Articular chondrocyte of knee joint (primary cell): ENCODE data around the gene LRWD1. TPM values are rescaled to one million over a fixed set of nuclear protein-coding genes. Genes with fewer than 3 reads are reported as not detected.

ENCODE experiments used
- total RNA-seq: library from RNA; depleted of rRNA; stranded (reverse); fragments of >200 nt; gene quantifications from 2 replicates; pipeline ENCODE4 v1.2.3, GENCODE V29; 2012

Gene LRWD1
- 8.5 and 9.9 TPM in 2 replicates for total RNA-seq

DNA sequence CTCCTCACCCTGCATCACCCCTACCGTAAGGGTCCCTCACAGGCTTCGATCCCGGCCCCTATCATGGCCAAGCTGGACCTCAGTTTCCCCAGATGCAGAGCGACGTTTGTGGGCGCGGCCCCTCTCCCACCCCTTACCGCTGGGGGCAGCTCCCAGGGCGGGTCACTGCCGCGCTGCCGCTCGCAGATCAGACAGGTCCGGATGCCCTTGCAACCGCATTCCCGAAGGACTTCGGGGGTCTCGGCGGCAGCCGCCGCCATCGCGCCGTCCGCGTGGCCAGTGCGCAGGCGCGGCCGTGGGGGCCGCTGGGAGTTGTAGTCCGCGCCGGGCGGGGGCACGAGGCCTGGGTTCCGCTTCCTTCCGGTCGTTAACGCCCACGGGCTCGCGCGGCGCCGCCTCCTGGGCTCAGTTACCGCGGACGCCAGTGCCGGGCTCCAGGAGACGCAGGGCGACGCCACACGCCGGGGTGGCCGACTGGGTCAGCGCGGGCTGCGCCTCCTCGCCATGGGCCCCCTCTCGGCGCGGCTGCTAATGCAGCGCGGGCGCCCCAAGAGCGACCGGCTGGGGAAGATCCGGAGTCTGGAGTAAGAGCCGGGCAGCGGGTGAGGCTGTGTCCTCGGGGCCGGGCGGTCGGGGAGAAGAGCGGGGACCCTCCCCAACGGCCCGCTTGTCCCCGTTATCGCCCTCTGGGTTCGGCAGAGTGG lies at the start of gene LRWD1, which contains the start of gene ALKBH4:
Gene LRWD1, plus strand, starts transcription at position 408 of the 704 bp plus-strand sequence. Its CDS starts 97 bp downstream, at position 505.
Gene ALKBH4, minus strand, starts transcription at position 287 of the 704 bp plus-strand sequence. Its CDS starts 27 bp downstream, at position 260.

DNA sequence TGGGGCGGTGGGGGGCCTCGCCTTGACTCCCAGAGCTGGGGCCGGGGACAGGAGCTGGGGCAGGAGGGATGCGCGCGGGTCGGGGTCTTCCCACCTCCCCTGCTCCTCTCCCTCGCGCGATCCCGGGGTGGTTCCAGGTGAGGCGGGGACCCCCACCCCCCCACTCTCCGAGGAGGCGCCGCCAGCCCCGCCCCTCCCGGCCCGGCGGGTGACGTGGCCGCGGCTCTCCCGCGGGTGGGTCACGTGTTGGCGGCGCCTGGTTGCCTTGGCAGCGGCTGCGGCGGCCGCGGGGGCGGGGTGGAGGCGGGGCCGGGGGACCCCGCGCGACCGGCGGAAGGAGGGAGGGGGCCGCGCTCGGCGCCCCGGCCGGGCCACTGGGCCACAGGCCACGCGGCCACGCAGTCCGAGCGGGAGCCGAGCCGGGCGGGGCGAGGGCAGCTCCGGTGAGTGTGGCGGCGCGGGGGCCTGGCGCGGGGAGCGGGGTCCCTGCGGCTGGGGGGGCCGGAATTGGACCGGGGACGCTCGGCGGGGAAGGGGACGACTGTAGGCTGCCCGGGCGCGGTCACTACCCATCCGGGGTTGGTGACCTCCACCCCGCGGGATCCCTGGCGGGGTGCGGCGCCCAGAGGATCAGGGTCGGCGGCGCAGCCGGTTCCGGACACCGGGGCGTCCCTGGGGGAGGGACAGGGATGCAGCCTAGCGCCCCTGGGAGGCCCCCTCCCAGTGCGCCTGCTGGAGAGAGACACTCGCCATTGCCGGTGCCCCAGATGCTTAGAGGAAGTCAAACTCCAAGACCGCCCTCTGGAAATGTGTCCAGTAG lies 31.4 kb upstream of the LRWD1 start, which contains the start of gene ORAI2:
Gene ORAI2, plus strand, starts transcription at position 357 of the 820 bp plus-strand sequence. CDS start 5,382 bp downstream, outside the sequence.

DNA sequence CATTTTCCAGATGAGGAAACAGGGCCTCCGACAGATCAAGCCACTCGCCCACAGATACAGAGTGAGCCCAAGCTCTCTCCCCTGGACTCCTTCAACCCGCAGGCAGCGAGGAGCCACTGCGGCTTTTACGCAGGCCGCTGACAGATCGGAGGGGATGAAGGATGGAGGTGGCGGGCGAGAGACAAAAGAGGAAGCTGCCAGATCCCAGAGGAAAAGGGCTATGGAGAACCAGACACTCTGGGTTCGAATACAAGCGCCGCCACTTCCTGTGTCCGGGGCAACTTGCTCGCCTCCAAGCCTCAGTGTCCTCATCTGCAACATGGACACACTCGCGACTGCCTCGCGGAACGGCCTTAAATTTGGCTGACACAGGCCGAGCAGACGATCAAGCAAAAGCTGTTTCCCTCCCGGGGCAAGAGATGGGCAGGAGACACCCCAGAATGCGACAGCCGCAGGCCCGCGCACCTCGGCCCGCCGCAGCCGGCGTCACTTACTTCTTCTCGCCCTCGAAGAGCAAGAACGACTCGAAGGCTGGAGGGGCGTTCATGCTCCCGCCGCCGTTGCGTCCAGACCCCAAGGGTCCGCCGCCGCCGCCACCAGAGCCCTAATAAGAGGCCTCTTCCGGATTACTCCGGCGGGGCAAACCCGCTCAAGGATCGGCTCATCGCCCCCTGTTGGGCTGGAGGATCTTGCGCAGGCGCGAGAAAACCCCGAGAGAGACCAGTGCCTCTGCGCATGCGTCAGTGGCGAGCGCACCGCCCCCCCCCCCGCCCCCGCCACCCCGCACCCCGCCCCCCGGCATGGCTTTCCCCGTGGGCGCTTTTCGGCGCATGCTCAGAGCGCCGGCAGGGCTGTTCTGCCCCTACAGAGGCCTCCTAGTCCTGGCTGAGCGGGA lies 13.8 kb downstream of the LRWD1 start, which contains the start of gene POLR2J:
Gene POLR2J, minus strand, starts transcription at position 609 of the 895 bp plus-strand sequence. Its CDS starts 62 bp downstream, at position 547.

DNA sequence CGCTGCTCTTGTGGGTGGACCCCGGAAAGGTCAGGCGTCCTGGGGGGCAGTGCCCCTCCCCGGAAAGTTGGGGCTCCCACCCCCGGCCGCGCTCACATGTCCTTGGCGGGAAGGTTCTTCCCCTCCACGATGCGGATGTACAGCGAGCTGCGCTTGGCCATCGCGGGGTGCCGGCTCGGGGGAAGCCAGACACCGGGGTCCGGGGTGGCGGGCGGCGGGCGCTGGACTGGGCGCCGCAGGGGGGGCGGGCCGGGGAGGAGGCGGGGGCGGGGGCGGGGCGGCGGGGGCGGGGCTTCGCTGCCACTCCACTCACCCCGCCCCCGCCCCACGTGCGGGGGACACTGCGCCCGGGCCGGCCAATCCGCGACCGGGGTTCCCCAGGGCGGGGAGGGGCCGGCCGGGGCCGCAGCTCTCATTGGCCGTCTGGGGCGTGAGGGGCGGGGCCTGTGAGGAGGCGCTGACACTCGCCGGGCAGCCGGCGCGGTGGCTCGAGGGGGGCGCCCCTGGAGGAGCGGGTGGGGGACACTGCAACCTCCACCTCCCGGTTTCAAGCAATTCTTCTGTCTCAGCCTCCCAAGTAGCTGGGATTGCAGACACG lies 52.9 kb downstream of the LRWD1 start, which contains the start of gene RASA4B:
Gene RASA4B, minus strand, starts transcription at position 228 of the 598 bp plus-strand sequence. Its CDS starts 67 bp downstream, at position 161.

Other genes with a start within 250 kb of the LRWD1 start
- 1.3 and 2.5 TPM in 2 replicates for gene SH2B2, start 178.1 kb upstream of the LRWD1 start, total RNA-seq
- gene SPDYE6, start 108.5 kb upstream of the LRWD1 start, total RNA-seq: not detected in 2 replicates
- gene PRKRIP1, start 68.6 kb upstream of the LRWD1 start, total RNA-seq: 15.7 and 17.6 TPM in 2 replicates
- 34.8 and 42.3 TPM in 2 replicates for gene ORAI2, start 31.4 kb upstream of the LRWD1 start, total RNA-seq
- 9.5 and 12.1 TPM in 2 replicates for gene ALKBH4, start 121 bp upstream of the LRWD1 start, total RNA-seq
- 20.5 and 35.3 TPM in 2 replicates for gene POLR2J, start 13.9 kb downstream of the LRWD1 start, total RNA-seq
- gene RASA4B, start 52.8 kb downstream of the LRWD1 start, total RNA-seq: 0.76 and 2.4 TPM in 2 replicates
- gene UPK3BL2, start 78.7 kb downstream of the LRWD1 start, total RNA-seq: 0.54 and 1.3 TPM in 2 replicates
- gene SPDYE2, start 86.2 kb downstream of the LRWD1 start, total RNA-seq: 0.13 TPM in 1 of 2 replicates, not detected in the other
- gene POLR2J3, start 107.6 kb downstream of the LRWD1 start, total RNA-seq: 46.7 and 58.3 TPM in 2 replicates
- 8.0 and 8.6 TPM in 2 replicates for gene RASA4, start 151.8 kb downstream of the LRWD1 start, total RNA-seq
- gene UPK3BL1, start 177.8 kb downstream of the LRWD1 start, total RNA-seq: 1.3 and 2.9 TPM in 2 replicates
- not detected in 2 replicates for gene SPDYE2B, start 185.3 kb downstream of the LRWD1 start, total RNA-seq
- 5.0 and 7.5 TPM in 2 replicates for gene POLR2J2, start 206.7 kb downstream of the LRWD1 start, total RNA-seq